GM12878 (cell line): ENCODE measurements around the gene CD300LG. TPM values are rescaled to one million over a fixed set of nuclear protein-coding genes. Genes with fewer than 3 reads are reported as not detected.

ENCODE experiments used
- ATAC-seq: fragments of 200-7000 bp; cut with Tn5 transposase; 3 replicates; pipeline ENCODE4 v1.9.1; 2020; ENCODE audit warnings: mild to moderate bottlenecking, moderate library complexity
- BruUV-seq: library from RNA; stranded (reverse); fragments of 400-500 nt; replicated peaks from 2 replicates; lab custom pipeline; 2021; lab: Mats Ljungman, UMichigan
- CTCF ChIA-PET: fragments of 300-600 bp; sonication (Branson Sonifier 250); formaldehyde crosslinking; extraction: SDS; loops from one replicate; lab custom pipeline; 2021; ENCODE audit warnings: inconsistent platforms; lab: Yijun Ruan, JAX
- POLR2A ChIA-PET: fragments of 350-600 bp; formaldehyde crosslinking; extraction: SDS; loops from one replicate; lab custom pipeline; 2021; ENCODE audit warnings: inconsistent platforms; lab: Charles Lee
- RAD21 ChIA-PET: fragments of 300-600 bp; sonication (Branson Sonifier 250); formaldehyde crosslinking; loops from one replicate; lab custom pipeline; 2023; ENCODE audit warnings: antibody characterized with exemption; ENCODE audit not compliant: unreplicated experiment; lab: Charles Lee
- SMC1A ChIA-PET: fragments of 300-600 bp; sonication (Branson Sonifier 250); formaldehyde crosslinking; loops from one replicate; lab custom pipeline; 2023; ENCODE audit not compliant: unreplicated experiment, uncharacterized antibody; lab: Charles Lee
- DNase-seq: peaks from one replicate; pipeline ENCODE4 v3.0.0-alpha.2; 2011; ENCODE audit warnings: low read depth, low spot score
- FAIRE-seq: peaks from 3 replicates; lab custom pipeline; 2011; peaks lifted over from hg19 to GRCh38; lab: Jason Lieb, UNC
- H2AFZ ChIP-seq: 2 replicates; pipeline ENCODE4 v1.6.0; 2011; ENCODE audit warnings: low read depth, low read length, control low read depth; ENCODE audit not compliant: control insufficient read depth
- H3K27ac ChIP-seq: 2 replicates; pipeline ENCODE4 v1.5.1; 2011; ENCODE audit warnings: control low read depth; ENCODE audit not compliant: control insufficient read depth, insufficient read depth
- H3K27me3 ChIP-seq, 2 experiments: replicated peaks in 1 of 2; 2 replicates each; pipeline versions ENCODE4 v1.6.0 to v1.6.1; 2011; ENCODE audit warnings: low read length in 1 of 2; ENCODE audit not compliant: control insufficient read depth in 2 of 2, insufficient read depth in 2 of 2
- H3K36me3 ChIP-seq, 2 experiments: 2 replicates each; pipeline ENCODE4 v1.5.1; 2011; ENCODE audit warnings: low read length in 1 of 2; ENCODE audit not compliant: control insufficient read depth in 2 of 2, insufficient read depth in 2 of 2
- H3K4me1 ChIP-seq: 2 replicates; pipeline ENCODE4 v1.6.1; 2011; ENCODE audit warnings: mild to moderate bottlenecking, low read length, moderate library complexity, mixed read lengths; ENCODE audit not compliant: control insufficient read depth, insufficient read depth
- H3K4me2 ChIP-seq: 2 replicates; pipeline ENCODE4 v1.6.0; 2011; ENCODE audit warnings: control low read depth; ENCODE audit not compliant: control insufficient read depth, insufficient read depth
- H3K4me3 ChIP-seq: fragments of 200-600 bp; sonication (generic); 2 replicates; pipeline ENCODE4 v1.5.1; 2016
- H3K79me2 ChIP-seq: 2 replicates; pipeline ENCODE4 v1.6.0; 2011; ENCODE audit warnings: low read length; ENCODE audit not compliant: control insufficient read depth, insufficient read depth
- H3K9ac ChIP-seq: 2 replicates; pipeline ENCODE4 v1.8.0; 2011; ENCODE audit warnings: low read length, control low read depth, mixed read lengths; ENCODE audit not compliant: control insufficient read depth, insufficient read depth
- H3K9me3 ChIP-seq: replicated peaks from 3 replicates; pipeline ENCODE4 v1.5.1; 2011; ENCODE audit warnings: mild to moderate bottlenecking, low read length; ENCODE audit not compliant: control insufficient read depth, insufficient read depth
- H4K20me1 ChIP-seq: 2 replicates; pipeline ENCODE4 v1.6.0; 2011; ENCODE audit not compliant: control insufficient read depth, insufficient read depth
- BCLAF1 ChIP-seq: fragments of 450-650 bp; IDR thresholded peaks from 2 replicates; pipeline ENCODE4 v1.6.1; 2017; ENCODE audit warnings: antibody characterized with exemption, mild to moderate bottlenecking, moderate library complexity
- CEBPB ChIP-seq, 2 experiments: fragments of 150-350 bp in 1 of 2; IDR thresholded peaks; 2 replicates each; pipeline ENCODE4 v1.6.1; 2012 to 2014; ENCODE audit warnings: low read depth in 2 of 2, low read length in 2 of 2, borderline replicate concordance in 1 of 2, inconsistent platforms in 1 of 2
- CHD4 ChIP-seq: fragments of 200-600 bp; sonication (generic); IDR thresholded peaks from 2 replicates; pipeline ENCODE4 v1.6.1; 2016; ENCODE audit warnings: mild to moderate bottlenecking
- FOXK2 ChIP-seq: fragments of 450-650 bp; IDR thresholded peaks from 2 replicates; pipeline ENCODE4 v1.6.1; 2017; ENCODE audit warnings: mild to moderate bottlenecking, moderate library complexity
- JUNB ChIP-seq: IDR thresholded peaks from 2 replicates; pipeline ENCODE4 v1.6.1; 2016; ENCODE audit warnings: antibody characterized with exemption, mild to moderate bottlenecking
- MEF2B ChIP-seq: fragments of 450-650 bp; IDR thresholded peaks from 2 replicates; pipeline ENCODE4 v1.6.1; 2018; ENCODE audit warnings: mild to moderate bottlenecking, moderate library complexity; ENCODE audit not compliant: partially characterized antibody, poor library complexity, severe bottlenecking
- RBBP5 ChIP-seq: fragments of 200-600 bp; sonication (generic); conservative IDR thresholded peaks from 2 replicates; pipeline ENCODE4 v1.6.1; 2016
- RELB ChIP-seq: fragments of 450-650 bp; IDR thresholded peaks from 2 replicates; pipeline ENCODE4 v1.6.1; 2017; ENCODE audit warnings: low read depth, mild to moderate bottlenecking, moderate library complexity
- TCF12 ChIP-seq: IDR thresholded peaks from 2 replicates; pipeline ENCODE4 v1.6.1; 2011; ENCODE audit warnings: low read depth, mild to moderate bottlenecking, low read length
- ZBTB33 ChIP-seq: fragments of 450-650 bp; IDR thresholded peaks from 2 replicates; pipeline ENCODE4 v1.6.1; 2017; ENCODE audit warnings: mild to moderate bottlenecking
- WGBS: methylation state at CpG from one replicate; pipeline ENCODE4 v1.1.6; 2016; ENCODE audit warnings: low lambda C conversion rate; ENCODE audit not compliant: insufficient replicate concordance, insufficient coverage; ENCODE audit errors: missing lambda C conversion rate; 5-methylcytosine and 5-hydroxymethylcytosine counted together
- in situ Hi-C: fragments of 300-500 bp; cut with MboI; formaldehyde crosslinking; loops from 9 replicates; pipeline ENCODE4 v1.14.3; 2018; ENCODE audit warnings: mixed read lengths
- intact Hi-C: fragments of 100-400 bp; cut with micrococcal nuclease; formaldehyde crosslinking; loops from one replicate; pipeline ENCODE4 v1.14.2; 2022; ENCODE audit not compliant: unreplicated experiment
- polyA plus RNA-seq, 11 experiments: library from polyadenylated mRNA; depleted of rRNA in 4 of 11; unstranded in 6 of 11; stranded (reverse) in 5 of 11; fragments of >200 nt; fragmentation: Nextera tagmentation in 4 of 11; fragmentation: Illumina TruSeq in 1 of 11; extraction: Ambion mirVana in 4 of 11; extraction: Trizol in 1 of 11; gene quantifications; 1 replicate in 1 of 11; 2 replicates in 10 of 11; pipeline versions ENCODE4 v1.2.1 to v1.2.3, GENCODE V29; 2011 to 2016; ENCODE audit warnings: inconsistent platforms in 2 of 11, missing spikeins in 2 of 11, low read depth in 1 of 11
- total RNA-seq, 4 experiments: library from RNA; depleted of rRNA in 3 of 4; stranded (reverse); fragments of >200 nt in 3 of 4; fragmentation: Illumina TruSeq in 1 of 4; extraction: Trizol in 1 of 4; gene quantifications; 2 replicates each; pipeline versions ENCODE4 v1.2.1 to v1.2.3, GENCODE V29; 2013 to 2021

The CD300LG gene
- total and polyA plus RNA-seq, 10 of the 15 experiments (the other 5 are each of a cell fraction or from before 2014, with no cell fraction given), result not detected

- no peak for TF ChIP-seq ZBTB33
Measured at GRCh38 chr17:43857141-43857540, 10.2 kb downstream of the CD300LG start (continued).

GRCh38 chr17:43857957-43858600 is 11.1 kb downstream of the CD300LG start:
- Histone ChIP-seq H3K9me3 (no peaks in the 10 kb centered on the region), H3K4me2 (no peak overlapping the region), H3K27ac (no peak overlapping the region), H3K79me2 (no peaks in the 10 kb centered on the region), H3K4me1 (no peaks in the 10 kb centered on the region), H3K27me3 (no peaks in the 10 kb centered on the region; a peak in 2 of 4 replicates), H3K4me3 (no peak overlapping the region), H4K20me1 (no peaks in the 10 kb centered on the region), H3K9ac (no peak overlapping the region), H2AFZ (no peak overlapping the region), H3K36me3 (no peaks in the 10 kb centered on the region)
- intact Hi-C loops (no loop called here), in situ Hi-C loops (no loop called here)
- RAD21 ChIA-PET, result no interaction called here
- FAIRE-seq (no peak), ATAC-seq (no peak), DNase-seq (no peak)
- under 1% methylated on average over 12 of the region's 12 CpGs for WGBS
- POLR2A ChIA-PET, result no interaction called here
- SMC1A ChIA-PET, result no interaction called here
- CTCF ChIA-PET, result interaction anchor here (3.3 kb wide), 1 partner anchor 12 kb away, joined by 15 read pairs; the partner anchor contains the start of gene CD300LG
- BruUV-seq, result no TSS peak
- no peak for TF ChIP-seq RBBP5
- no peak for TF ChIP-seq CEBPB (IDR thresholded peaks at IDR 0.05; ENCODE audit: borderline replicate concordance in 1 of 2, low read depth in 2 of 2, low read length in 2 of 2)
- no peak for TF ChIP-seq CHD4
- no peak for TF ChIP-seq FOXK2
- no peak for TF ChIP-seq BCLAF1
- no peak for TF ChIP-seq RELB
- TF ChIP-seq JUNB, result no peak
- TF ChIP-seq TCF12, result no peak
- TF ChIP-seq MEF2B, result no peak
